Loucy (cell line): ENCODE results near the gene TMEM156.

Experiments
- CTCF ChIP-seq: fragments of 200-600 bp; sonication (generic); conservative IDR thresholded peaks from 2 replicates; pipeline ENCODE4 v1.5.1; 2014; ENCODE audit warnings: mild to moderate bottlenecking, antibody characterized with exemption, low read length
- EZH2phosphoT487 ChIP-seq: fragments of 200-600 bp; IDR thresholded peaks from 2 replicates; pipeline ENCODE4 v1.6.1; 2018; ENCODE audit warnings: antibody characterized with exemption, mild to moderate bottlenecking, moderate library complexity, borderline replicate concordance

GRCh38 chr4:39037491-39037825 is 5.2 kb upstream of the TMEM156 start:
- TF ChIP-seq CTCF (no peak), EZH2phosphoT487 (no peak)
